ENCODE results near the gene PIH1D2.
"Not testable (repeated sequence)": the region's sequence is repeated elsewhere in the genome, so short reads cannot be mapped to it uniquely, and the experiment has no call there.

PIH1D2 gene

DNA sequence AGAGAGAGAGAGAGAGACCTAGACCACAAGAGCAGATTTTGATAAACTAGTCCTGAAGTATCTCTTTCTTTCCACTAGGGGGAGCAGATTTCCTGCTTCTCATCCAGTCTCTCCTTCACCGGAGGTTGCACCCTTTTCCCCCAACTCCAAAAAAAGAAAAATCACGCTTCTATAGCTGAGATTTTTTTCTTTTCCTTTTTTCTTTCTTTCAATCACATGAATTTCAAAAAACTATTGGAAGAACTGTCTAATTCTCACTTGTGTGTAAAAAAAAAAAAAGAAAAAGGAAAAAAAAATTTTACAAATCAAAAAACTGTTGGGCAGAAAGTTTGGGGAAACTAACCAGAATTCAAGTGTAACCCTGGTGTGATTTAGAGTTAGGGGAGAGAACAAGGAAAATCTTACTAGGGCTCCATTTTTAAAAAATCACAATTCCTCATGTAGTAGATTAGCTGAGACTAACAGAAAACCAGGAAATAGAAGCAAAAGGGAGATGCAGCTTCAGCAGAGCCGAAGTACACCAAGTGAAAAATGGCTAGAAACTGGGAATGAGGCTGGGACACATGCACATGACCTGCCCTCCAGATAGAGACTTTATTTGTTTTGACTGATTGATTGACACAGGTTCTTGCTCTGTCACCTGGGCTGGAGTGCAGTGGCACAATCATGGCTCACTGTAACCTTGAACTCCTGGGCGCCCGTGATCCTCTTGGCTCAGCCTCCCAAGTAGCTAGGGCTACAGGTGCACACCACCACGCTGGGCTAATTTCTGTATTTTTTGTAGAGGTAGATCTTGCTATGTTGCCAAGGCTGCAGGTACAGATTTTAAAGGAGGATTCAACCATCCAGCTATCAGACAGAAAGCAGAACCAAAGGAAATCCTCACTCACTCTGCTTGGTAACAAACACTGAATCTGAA, 40.0 kb upstream of the PIH1D2 start:
- peak; percentile 56 for TF ChIP-seq CTCF (IDR thresholded peaks at IDR 0.05; ENCODE audit: low read depth, low read length)
- H3K4me3 ChIP-seq (ENCODE audit: low read depth, low read length) = no peak overlapping the region

DNA sequence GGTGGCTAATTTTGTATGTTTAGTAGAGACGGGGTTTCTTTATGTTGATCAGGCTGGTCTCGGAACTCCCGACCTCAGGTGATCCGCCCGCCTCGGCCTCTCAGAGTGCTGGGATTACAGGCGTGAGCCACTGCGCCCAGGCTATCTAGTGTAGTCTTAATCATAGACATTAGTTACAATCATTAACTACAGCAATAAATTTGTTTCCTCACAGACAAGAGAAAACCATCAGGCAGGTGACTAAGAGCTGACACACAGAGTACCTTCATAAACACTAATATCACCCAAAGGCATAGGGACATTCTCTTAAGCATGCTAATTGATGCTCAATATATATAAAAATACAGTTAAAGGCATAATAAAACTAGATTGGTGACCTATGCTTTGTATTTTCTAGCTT, 32.3 kb upstream of the PIH1D2 start:
- no peak for TF ChIP-seq CTCF (IDR thresholded peaks at IDR 0.05; ENCODE audit: low read depth, low read length)
- no peak overlapping the region for H3K4me3 ChIP-seq (ENCODE audit: low read depth, low read length)

DNA sequence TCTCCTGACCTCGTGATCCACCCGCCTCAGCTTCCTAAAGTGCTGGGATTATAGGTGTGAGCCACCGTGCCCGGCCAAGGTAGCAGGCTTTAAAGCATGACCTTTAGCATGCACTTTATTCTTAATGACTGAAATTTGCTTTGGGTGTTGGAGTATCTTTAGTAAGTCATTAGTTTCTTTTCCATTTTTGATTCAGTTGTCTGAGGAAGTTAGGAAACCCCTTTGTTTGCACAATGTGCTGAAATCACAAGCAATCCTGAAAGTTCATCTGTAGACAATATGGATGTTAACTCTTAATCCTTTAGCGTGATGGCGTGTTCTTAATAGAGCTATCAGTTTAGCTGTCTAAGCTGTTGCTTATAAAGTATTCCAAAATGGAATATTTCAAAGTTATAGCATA, 29.6 kb upstream of the PIH1D2 start:
- no peak for TF ChIP-seq CTCF (IDR thresholded peaks at IDR 0.05; ENCODE audit: low read depth, low read length)
- no peak overlapping the region for H3K4me3 ChIP-seq (ENCODE audit: low read depth, low read length)

DNA sequence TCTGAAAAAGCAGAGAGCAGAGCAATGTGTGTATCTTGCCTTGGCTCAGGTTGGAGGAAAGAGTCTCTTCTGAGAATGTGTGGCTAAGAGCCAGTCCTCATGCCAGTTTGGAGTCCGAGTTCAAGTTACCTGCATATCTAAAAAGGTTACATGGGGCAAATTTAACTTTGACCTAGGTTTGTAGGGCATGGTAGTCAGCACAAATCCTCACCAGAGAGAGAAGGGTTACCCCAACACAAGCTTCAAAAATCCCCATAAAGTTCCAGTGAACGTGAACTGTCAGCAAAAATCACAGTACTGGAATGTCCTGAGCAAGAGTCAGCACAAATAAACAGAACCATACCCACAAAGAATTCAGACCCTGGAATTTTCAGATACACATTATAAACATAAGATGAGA, 26.6 kb upstream of the PIH1D2 start:
- no peak overlapping the region for H3K4me3 ChIP-seq (ENCODE audit: low read depth, low read length)
- no peak for TF ChIP-seq CTCF (IDR thresholded peaks at IDR 0.05; ENCODE audit: low read depth, low read length)

DNA sequence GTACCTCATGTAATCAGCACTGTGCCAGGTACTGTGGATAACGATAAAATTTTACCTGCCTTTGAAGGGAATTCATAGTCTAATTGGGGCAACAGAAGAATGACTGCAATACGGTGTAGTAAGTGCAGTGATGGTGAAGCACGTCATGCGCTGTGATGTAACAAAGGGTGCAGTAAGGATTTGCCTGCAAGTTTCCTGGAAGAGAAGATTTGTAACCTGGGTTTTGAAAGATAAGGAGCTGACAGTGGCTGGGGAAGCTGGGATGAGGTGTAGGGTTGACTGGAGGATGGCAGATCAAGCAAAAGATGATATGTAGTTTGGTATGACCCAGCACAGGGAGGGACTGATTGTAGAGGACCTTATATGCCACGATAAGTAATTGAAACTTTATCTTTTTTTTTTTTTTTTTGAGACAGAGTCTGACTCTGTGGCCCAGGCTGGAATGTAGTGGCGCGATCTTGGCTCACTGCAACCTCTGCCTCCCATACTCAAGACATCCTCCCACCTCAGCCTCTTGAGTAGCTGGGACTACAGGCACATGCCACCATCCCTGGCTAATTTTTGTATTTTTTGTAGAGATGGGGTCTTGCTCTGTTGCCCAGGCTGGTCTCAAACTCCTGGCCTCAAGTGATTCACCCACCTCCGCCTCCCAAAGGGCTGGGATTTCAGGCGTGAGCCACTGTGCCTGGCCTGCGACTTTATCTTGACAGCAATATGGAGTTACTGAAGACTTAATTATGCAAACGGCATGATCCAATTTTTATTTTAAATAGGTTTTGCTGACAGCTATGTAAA, 24.1 kb upstream of the PIH1D2 start:
- H3K4me3 ChIP-seq (ENCODE audit: low read depth, low read length) = no peak overlapping the region
- TF ChIP-seq CTCF (IDR thresholded peaks at IDR 0.05; ENCODE audit: low read depth, low read length) = no peak

- TF ChIP-seq CTCF (IDR thresholded peaks at IDR 0.05; ENCODE audit: low read depth, low read length) = no peak
- no peak overlapping the region for H3K4me3 ChIP-seq (ENCODE audit: low read depth, low read length)
These were observed 22.4 kb upstream of the PIH1D2 start for GRCh38 chr11:112096194-112096593.

- H3K4me3 ChIP-seq (ENCODE audit: low read depth, low read length) = not testable (repeated sequence)
These were observed 21.5 kb upstream of the PIH1D2 start for GRCh38 chr11:112095302-112095701.

All from WI38 (cell line).